Measurements from ENCODE around the gene SLC25A13. TPM values are rescaled to one million over a fixed set of nuclear protein-coding genes. Genes with fewer than 3 reads are reported as not detected.

The SLC25A13 gene
- total RNA-seq, 1 experiment from 2014 or later, result 19.5 TPM

GRCh38 chr7:96277921-96278320 lies 44.0 kb downstream of the SLC25A13 start:
- ChIA-PET CTCF (no interaction called here), POLR2A (ENCODE audit: unreplicated experiment) (no interaction called here)
- Histone ChIP-seq H3K9me2 (replicated peaks; ENCODE audit: low read length) (no peaks in the 10 kb centered on the region), H3K4me3 (ENCODE audit: low read length) (no peak overlapping the region), H3K9ac (ENCODE audit: low read length) (no peak overlapping the region), H3K27me3 (ENCODE audit: low read length) (no peaks in the 10 kb centered on the region), H3K79me2 (ENCODE audit: low read length) (0 out of 2 replicates have a peak, but pooled peaks cover 7% of the 10 kb centered on the region), H3K9me3 (ENCODE audit: low read length) (no peaks in the 10 kb centered on the region), H3K4me1 (ENCODE audit: insufficient read depth, low read length) (no peaks in the 10 kb centered on the region), H3K27ac (ENCODE audit: low read length) (no peak overlapping the region), H3F3A (ENCODE audit: low read length, unreplicated experiment) (no peaks in the 10 kb centered on the region), H2AFZ (ENCODE audit: low read length) (no peak overlapping the region), H3K36me3 (ENCODE audit: low read depth, low read length) (peaks cover 5% of the 10 kb centered on the region), H3K4me2 (ENCODE audit: low read length) (no peak overlapping the region), H4K20me1 (ENCODE audit: low read length) (0 out of 2 replicates have a peak, but pooled peaks cover 3% of the 10 kb centered on the region)
- ATAC-seq (no peak), DNase-seq (no peak)
- intact Hi-C loops (cut with micrococcal nuclease), result no loop called here
- TF ChIP-seq EZH2phosphoT487 (IDR thresholded peaks at IDR 0.05; ENCODE audit: borderline replicate concordance, low read length), result no peak
- no peak for TF ChIP-seq EZH2 (IDR thresholded peaks at IDR 0.05; ENCODE audit: low read length, unreplicated experiment)
- TF ChIP-seq, protein P1, sequence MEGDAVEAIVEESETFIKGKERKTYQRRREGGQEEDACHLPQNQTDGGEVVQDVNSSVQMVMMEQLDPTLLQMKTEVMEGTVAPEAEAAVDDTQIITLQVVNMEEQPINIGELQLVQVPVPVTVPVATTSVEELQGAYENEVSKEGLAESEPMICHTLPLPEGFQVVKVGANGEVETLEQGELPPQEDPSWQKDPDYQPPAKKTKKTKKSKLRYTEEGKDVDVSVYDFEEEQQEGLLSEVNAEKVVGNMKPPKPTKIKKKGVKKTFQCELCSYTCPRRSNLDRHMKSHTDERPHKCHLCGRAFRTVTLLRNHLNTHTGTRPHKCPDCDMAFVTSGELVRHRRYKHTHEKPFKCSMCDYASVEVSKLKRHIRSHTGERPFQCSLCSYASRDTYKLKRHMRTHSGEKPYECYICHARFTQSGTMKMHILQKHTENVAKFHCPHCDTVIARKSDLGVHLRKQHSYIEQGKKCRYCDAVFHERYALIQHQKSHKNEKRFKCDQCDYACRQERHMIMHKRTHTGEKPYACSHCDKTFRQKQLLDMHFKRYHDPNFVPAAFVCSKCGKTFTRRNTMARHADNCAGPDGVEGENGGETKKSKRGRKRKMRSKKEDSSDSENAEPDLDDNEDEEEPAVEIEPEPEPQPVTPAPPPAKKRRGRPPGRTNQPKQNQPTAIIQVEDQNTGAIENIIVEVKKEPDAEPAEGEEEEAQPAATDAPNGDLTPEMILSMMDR (conservative IDR thresholded peaks at IDR 0.05; ENCODE audit: low read depth, low read length), result no peak
- BruUV-seq (replicated peaks), result no TSS peak

- Histone ChIP-seq H3K9me3 (ENCODE audit: low read length) (no peaks in the 10 kb centered on the region), H3K9ac (ENCODE audit: low read length) (no peak overlapping the region), H3K27ac (ENCODE audit: low read length) (no peak overlapping the region), H3K4me1 (ENCODE audit: insufficient read depth, low read length) (no peaks in the 10 kb centered on the region), H3K4me2 (ENCODE audit: low read length) (no peak overlapping the region), H3K79me2 (ENCODE audit: low read length) (no peaks in the 10 kb centered on the region), H3K36me3 (ENCODE audit: low read depth, low read length) (peaks cover 5% of the 10 kb centered on the region), H3K9me2 (replicated peaks; ENCODE audit: low read length) (no peaks in the 10 kb centered on the region), H3K27me3 (ENCODE audit: low read length) (no peaks in the 10 kb centered on the region), H2AFZ (ENCODE audit: low read length) (no peak overlapping the region), H3K4me3 (ENCODE audit: low read length) (no peak overlapping the region), H4K20me1 (ENCODE audit: low read length) (no peaks in the 10 kb centered on the region), H3F3A (ENCODE audit: low read length, unreplicated experiment) (no peaks in the 10 kb centered on the region)
- BruUV-seq (replicated peaks), result no TSS peak
- CTCF ChIA-PET, result no interaction called here
- DNase-seq (no peak), ATAC-seq (no peak)
- TF ChIP-seq EZH2 (IDR thresholded peaks at IDR 0.05; ENCODE audit: low read length, unreplicated experiment) (no peak), EZH2phosphoT487 (IDR thresholded peaks at IDR 0.05; ENCODE audit: borderline replicate concordance, low read length) (no peak)
- TF ChIP-seq, protein P1 (conservative IDR thresholded peaks at IDR 0.05; ENCODE audit: low read depth, low read length), result no peak
- POLR2A ChIA-PET (ENCODE audit: unreplicated experiment), result no interaction called here
- intact Hi-C loops (cut with micrococcal nuclease), result no loop called here
Measured at GRCh38 chr7:96276019-96276418, 45.9 kb downstream of the SLC25A13 start.

DNA sequence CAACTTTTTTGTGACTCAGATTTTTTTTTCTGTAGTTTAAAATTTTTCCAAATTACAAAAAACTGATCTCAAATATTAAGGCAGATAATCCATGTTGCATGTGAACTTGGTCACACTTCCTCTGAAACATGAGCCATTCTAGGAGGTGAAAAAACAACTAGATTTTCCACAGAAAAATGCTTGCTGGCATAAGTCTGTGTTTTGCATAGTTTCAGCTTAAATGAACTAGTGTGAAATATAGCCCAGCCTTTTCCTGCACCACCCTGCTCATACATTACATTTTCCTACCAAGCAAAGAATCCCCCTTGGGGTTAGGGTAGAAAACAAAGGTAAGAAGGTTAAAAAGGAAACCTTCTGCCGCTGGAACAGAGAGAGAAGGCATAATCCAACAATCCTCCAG lies 48.2 kb downstream of the SLC25A13 start:
- H2AFZ ChIP-seq (ENCODE audit: low read length), result no peak overlapping the region
- intact Hi-C loops (cut with micrococcal nuclease), result no loop called here
- no peaks in the 10 kb centered on the region for H3K9me2 ChIP-seq (replicated peaks; ENCODE audit: low read length)
- no TSS peak for BruUV-seq (replicated peaks)
- H4K20me1 ChIP-seq (ENCODE audit: low read length), result no peaks in the 10 kb centered on the region
- H3K4me2 ChIP-seq (ENCODE audit: low read length), result no peak overlapping the region
- H3K27me3 ChIP-seq (ENCODE audit: low read length), result no peaks in the 10 kb centered on the region
- CTCF ChIA-PET, result no interaction called here
- H3K4me3 ChIP-seq (ENCODE audit: low read length), result no peak overlapping the region
- POLR2A ChIA-PET (ENCODE audit: unreplicated experiment), result no interaction called here
- H3K4me1 ChIP-seq (ENCODE audit: insufficient read depth, low read length), result no peaks in the 10 kb centered on the region
- no peak for DNase-seq
- H3K36me3 ChIP-seq (ENCODE audit: low read depth, low read length), result peaks cover 5% of the 10 kb centered on the region
- no peak overlapping the region for H3K9ac ChIP-seq (ENCODE audit: low read length)
- H3K27ac ChIP-seq (ENCODE audit: low read length), result no peak overlapping the region
- no peak for ATAC-seq
- no peaks in the 10 kb centered on the region for H3K9me3 ChIP-seq (ENCODE audit: low read length)
- TF ChIP-seq, protein P1 (conservative IDR thresholded peaks at IDR 0.05; ENCODE audit: low read depth, low read length), result no peak
- TF ChIP-seq EZH2 (IDR thresholded peaks at IDR 0.05; ENCODE audit: low read length, unreplicated experiment) (no peak), EZH2phosphoT487 (IDR thresholded peaks at IDR 0.05; ENCODE audit: borderline replicate concordance, low read length) (no peak)
- H3F3A ChIP-seq (ENCODE audit: low read length, unreplicated experiment), result no peaks in the 10 kb centered on the region
- H3K79me2 ChIP-seq (ENCODE audit: low read length), result no peaks in the 10 kb centered on the region
